Measurements from ENCODE around the gene COPB1.

- TF ChIP-seq GATA3 (IDR thresholded peaks at IDR 0.05; ENCODE audit: low read depth, low read length) (no peak), GATA2 (IDR thresholded peaks at IDR 0.05; ENCODE audit: low read depth, low read length) (no peak)
Measured at GRCh38 chr11:14518820-14519219, 19.2 kb upstream of the COPB1 start.
